GM18951 (cell line): Measurements from ENCODE around the gene RIOK3.
"Not testable (repeated sequence)": the region's sequence is repeated elsewhere in the genome, so short reads cannot be mapped to it uniquely, and the experiment has no call there.

Source experiments
- POLR2A ChIP-seq: IDR thresholded peaks from 4 replicates; pipeline ENCODE4 v1.6.1; 2011; ENCODE audit warnings: mild to moderate bottlenecking; ENCODE audit not compliant: insufficient read length, insufficient read depth; ENCODE audit errors: extremely low read depth
- in situ Hi-C: fragments of 300-500 bp; cut with MboI; formaldehyde crosslinking; loops from one replicate; pipeline ENCODE4 v1.12.0; 2022; ENCODE audit warnings: low sequenced_read_pairs, mixed read lengths, inconsistent platforms; ENCODE audit not compliant: unreplicated experiment

RIOK3 gene

GRCh38 chr18:23452728-23453679, at the start of gene RIOK3:
Gene RIOK3 (plus strand): TSS chr18:23453287. CDS start chr18:23453440, 153 bp downstream.
- TF ChIP-seq POLR2A: peak; percentile 92
- in situ Hi-C loops: no loop called here

DNA sequence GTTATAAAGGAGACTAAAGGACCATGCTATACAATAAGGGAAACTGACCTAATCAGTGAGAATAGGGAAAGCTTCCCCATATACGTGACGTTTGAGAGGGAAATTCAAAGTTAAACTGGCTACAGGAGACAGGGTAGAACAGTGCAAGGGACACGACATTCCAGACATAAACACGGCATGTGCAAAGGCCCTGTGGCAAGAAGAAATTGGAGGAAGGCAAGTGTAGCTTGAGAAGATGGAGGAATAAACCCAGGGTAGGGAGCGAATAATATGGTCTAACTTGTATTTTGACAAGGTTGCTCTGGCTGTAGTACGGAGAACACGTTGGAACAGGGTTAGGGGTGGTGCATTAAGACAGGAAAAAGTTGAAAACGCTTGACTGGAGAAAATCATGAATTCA, 49.8 kb upstream of the RIOK3 start:
- TF ChIP-seq POLR2A: no peak
- in situ Hi-C loops: no loop called here

GRCh38 chr18:23405636-23406035, 47.5 kb upstream of the RIOK3 start:
- in situ Hi-C loops: no loop called here
- TF ChIP-seq POLR2A: no peak

DNA sequence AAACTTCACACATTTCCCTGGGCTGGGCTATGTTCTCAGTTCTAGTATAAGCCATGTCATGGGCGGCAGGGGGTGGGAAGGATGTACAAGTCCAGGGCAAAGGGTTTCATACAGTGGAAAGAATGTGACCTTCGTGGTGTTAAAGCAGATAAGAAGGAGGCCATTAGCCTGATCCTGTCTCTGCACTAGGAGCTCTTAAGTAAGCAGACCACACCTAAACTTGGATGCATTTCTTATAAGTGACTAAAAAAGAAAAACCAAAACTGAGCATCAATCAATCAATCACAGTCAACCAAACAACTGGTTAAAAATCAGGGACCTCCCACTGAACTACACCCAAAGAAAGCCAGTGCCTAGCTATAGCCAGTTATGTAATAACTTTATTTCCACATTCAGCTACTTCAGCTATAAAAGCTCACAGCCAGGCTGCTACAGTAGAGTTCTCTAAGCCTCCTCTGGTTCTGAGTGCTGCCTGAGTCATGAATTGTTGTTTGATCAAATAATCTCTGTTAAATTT, 46.8 kb upstream of the RIOK3 start:
- in situ Hi-C loops: no loop called here
- TF ChIP-seq POLR2A: no peak

- in situ Hi-C loops: no loop called here
- no peak for TF ChIP-seq POLR2A
These were observed 40.6 kb upstream of the RIOK3 start for GRCh38 chr18:23412351-23412964.

DNA sequence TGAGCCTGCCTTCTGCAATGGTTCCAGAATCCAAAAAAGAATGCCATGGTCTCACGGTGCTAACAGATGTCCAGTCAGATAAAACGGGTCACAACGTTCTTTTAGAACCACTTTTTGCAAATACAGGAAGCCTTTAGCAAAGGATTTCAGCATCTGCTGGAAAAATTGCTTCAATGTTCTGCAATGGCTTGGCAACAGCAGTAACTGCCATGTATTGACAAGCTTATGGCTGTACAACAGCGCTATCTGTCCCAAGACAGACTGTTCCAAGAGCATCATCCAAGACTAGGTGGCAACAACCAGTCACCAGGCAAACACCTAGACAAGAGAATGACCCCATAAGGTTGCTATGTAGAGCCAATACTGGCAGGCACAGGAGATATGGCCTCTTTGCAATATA, 37.6 kb upstream of the RIOK3 start:
- no peak for TF ChIP-seq POLR2A
- in situ Hi-C loops: no loop called here

- in situ Hi-C loops: no loop called here
- TF ChIP-seq POLR2A: no peak
These were observed 36.8 kb upstream of the RIOK3 start for GRCh38 chr18:23416298-23416697.

DNA sequence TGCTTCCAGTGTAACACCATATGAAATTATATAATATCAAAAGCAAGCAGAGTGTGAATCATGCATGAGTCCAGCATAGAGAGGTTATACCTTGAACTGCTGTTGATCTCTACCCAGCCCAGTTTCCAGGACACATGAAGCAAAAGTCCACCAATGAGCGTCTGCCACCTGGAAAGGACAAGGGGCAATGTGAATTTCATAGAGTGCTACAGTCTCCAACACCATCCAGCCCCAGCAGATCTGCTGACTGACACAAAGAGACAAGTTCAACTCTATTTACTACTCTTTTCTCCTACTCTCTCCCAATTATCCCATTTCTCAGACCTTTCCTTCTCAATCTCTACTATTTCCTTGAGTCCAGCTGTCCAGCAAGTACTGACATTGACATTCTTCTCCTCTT, 31.8 kb upstream of the RIOK3 start:
- in situ Hi-C loops: no loop called here
- no peak for TF ChIP-seq POLR2A

- in situ Hi-C loops: no loop called here
- TF ChIP-seq POLR2A: no peak
These were observed 30.2 kb upstream of the RIOK3 start for GRCh38 chr18:23422751-23423418.

GRCh38 chr18:23424616-23425015, 28.5 kb upstream of the RIOK3 start:
- in situ Hi-C loops: no loop called here
- no peak for TF ChIP-seq POLR2A

- in situ Hi-C loops: no loop called here
- no peak for TF ChIP-seq POLR2A
These were observed 24.3 kb upstream of the RIOK3 start for GRCh38 chr18:23428821-23429220.

DNA sequence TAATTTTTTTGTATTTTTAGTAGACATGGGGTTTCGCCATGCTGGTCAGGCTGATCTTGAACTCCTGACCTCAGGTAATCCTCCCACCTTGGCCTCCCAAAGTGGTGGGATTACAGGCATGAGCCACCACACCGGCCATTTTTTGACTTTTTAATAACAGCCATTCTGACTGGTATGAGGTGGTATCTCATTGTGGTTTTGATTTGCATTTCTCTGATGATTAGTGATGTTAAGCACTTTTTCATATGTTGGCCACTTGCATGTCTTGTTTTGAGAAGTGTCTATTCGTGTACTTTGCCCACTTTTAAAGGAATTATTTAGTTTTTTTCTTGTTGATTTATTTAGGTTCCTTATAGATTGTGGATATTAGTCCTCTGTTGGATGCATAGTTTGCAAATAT, 23.5 kb upstream of the RIOK3 start:
- in situ Hi-C loops: not testable (repeated sequence)

- in situ Hi-C loops: no loop called here
- no peak for TF ChIP-seq POLR2A
These were observed 19.7 kb upstream of the RIOK3 start for GRCh38 chr18:23433360-23433759.
